Heart left ventricle (tissue), 16 donors: ENCODE data around the gene ANO4. TPM values are rescaled to one million over a fixed set of nuclear protein-coding genes. Genes with fewer than 3 reads are reported as not detected.

Experiments
- ATAC-seq, 4 donors: fragments of 200-7000 bp; cut with Tn5 transposase; one replicate each; pipeline ENCODE4 v1.9.1; 2020 to 2022; ENCODE audit warnings: moderate library complexity in 4 of 4, mild to moderate bottlenecking in 3 of 4, moderate number of reproducible peaks in 1 of 4
- DNase-seq, 5 donors: peaks; one replicate each; pipeline ENCODE4 v3.0.0-alpha.2; 2020
- H3K27ac ChIP-seq, 12 donors: fragments of 200-600 bp; sonication (generic) in 4 of 12; one replicate each; pipeline versions ENCODE4 v1.5.0 to v1.8.0; 2016 to 2022; ENCODE audit warnings: mild to moderate bottlenecking in 2 of 12
- H3K27me3 ChIP-seq, 9 donors: fragments of 200-600 bp; sonication (generic) in 2 of 9; one replicate each; pipeline versions ENCODE4 v1.5.1 to v1.8.0; 2016 to 2022; ENCODE audit warnings: mild to moderate bottlenecking in 3 of 9
- H3K36me3 ChIP-seq, 9 donors: fragments of 200-600 bp; sonication (generic) in 2 of 9; one replicate each; pipeline versions ENCODE4 v1.5.0 to v1.8.0; 2018 to 2022; ENCODE audit warnings: mild to moderate bottlenecking in 2 of 9
- H3K4me1 ChIP-seq, 12 donors: fragments of 200-600 bp; sonication (generic) in 4 of 12; one replicate each; pipeline versions ENCODE4 v1.5.0 to v1.8.0; 2016 to 2022; ENCODE audit warnings: mild to moderate bottlenecking in 3 of 12
- H3K4me3 ChIP-seq, 12 donors: fragments of 200-600 bp; sonication (generic) in 4 of 12; one replicate each; pipeline versions ENCODE4 v1.5.0 to v1.8.0; 2017 to 2022; ENCODE audit warnings: mild to moderate bottlenecking in 9 of 12, moderate library complexity in 4 of 12
- H3K9me3 ChIP-seq, 12 donors: fragments of 200-600 bp; sonication (generic) in 4 of 12; one replicate each; pipeline versions ENCODE4 v1.5.0 to v1.8.0; 2016 to 2022; ENCODE audit warnings: mild to moderate bottlenecking in 1 of 12
- CTCF ChIP-seq, 12 donors: fragments of 200-600 bp; sonication (generic) in 4 of 12; IDR thresholded peaks; one replicate each; pipeline versions ENCODE4 v1.5.0 to v1.8.0; 2018 to 2022; ENCODE audit warnings: antibody characterized with exemption in 12 of 12, mild to moderate bottlenecking in 5 of 12
- POLR2A ChIP-seq, 2 donors: fragments of 450-650 bp; IDR thresholded peaks; one replicate each; pipeline ENCODE4 v1.6.1; 2017; ENCODE audit warnings: antibody characterized with exemption in 2 of 2, mild to moderate bottlenecking in 2 of 2, moderate library complexity in 2 of 2
- WGBS, 4 donors: extraction: QIAGEN DNeasy Blood & Tissue Kit in 2 of 4; methylation state at CpG; one replicate each; pipeline versions ENCODE4 v1.1.5 to v1.1.7; 2013 to 2018; 5-methylcytosine and 5-hydroxymethylcytosine counted together
- intact Hi-C, 10 donors: fragments of 100-400 bp; cut with DNase I; formaldehyde crosslinking; loops; one replicate each; pipeline versions ENCODE4 v1.11.1 to v1.14.2; 2022
- polyA plus RNA-seq, 2 donors: library from polyadenylated mRNA; stranded (reverse); fragments of 200-250 nt; gene quantifications; one replicate each; pipeline ENCODE4 v1.2.3, GENCODE V29; 2013
- total RNA-seq, 9 donors: library from RNA; depleted of rRNA in 2 of 9; stranded (reverse); fragments of >200 nt in 2 of 9; fragmentation: NEBNext Ultra II Directional in 3 of 9; extraction: Animal tissue kit (Norgen Biotek cat#: 25700) in 3 of 9; gene quantifications; one replicate each; pipeline versions ENCODE4 v1.1.0 to v1.2.4, GENCODE V29; 2016 to 2023
- donor health status: ischemic (EF 13 %, LVEDD 7.1; RV severe dilation, severe dysfunction).
- donor health status: healthy with polysubstance abuse.
- donor health status: DM: no; HTN: yes; CAD: no.
- donor health status: DM: no; HTN: no; CAD: no.
- donor health status: ischemic (EF 25% LVEDD 6.9; RV normal size, moderate dysfunction).
- donor health status: ischemic (EF 25% LVEDD 5.7; RV mildly dilated, moderate dysfunction).
- donor health status: healthy.
- donor health status: DM: yes; HTN: yes; CAD: no.
- donor health status: ischemic (EF 35%, LVEDD 5.7; RV mildly dilated, moderate dysfunction).
- donor health status: nonischemic (EF 11% LVEDD 7.7; RV severe dilation, severe dysfunction).
- donor health status: DM: yes; HTN: yes; CAD: no.
- donor health status: PGD.
- donor health status: ischemic (EF 29% LVEDD 5.4; RV normal size, mild dysfunction).
- donor health status: nonischemic (EF 23%, LVEDD 6.1; RV moderate dilation, normal function).

ANO4 gene
- total and polyA plus RNA-seq, 11 donors: 0.05 to 0.50 (median 0.12) TPM; not detected in 6

GRCh38 chr12:100963381-100963780 is 168.8 kb downstream of the ANO4 start:
- Histone ChIP-seq H3K9me3 (no peaks in the 10 kb centered on the region), H3K27me3 (no peaks in the 10 kb centered on the region), H3K27ac (no peak overlapping the region), H3K4me3 (no peak overlapping the region), H3K4me1 (no peaks in the 10 kb centered on the region), H3K36me3 (no peaks in the 10 kb centered on the region)
- ATAC-seq (no peak), DNase-seq (no peak)
- TF ChIP-seq POLR2A (IDR thresholded peaks at IDR 0.05) (no peak), CTCF (IDR thresholded peaks at IDR 0.05) (no peak)
- 46 to 69% (median 53%) methylated on average over 3 of the region's 3 CpGs for WGBS, 4 donors
- intact Hi-C loops: no loop called here

GRCh38 chr12:100964028-100964427 is 169.5 kb downstream of the ANO4 start:
- no peaks in the 10 kb centered on the region for H3K27me3 ChIP-seq
- intact Hi-C loops: no loop called here
- H3K4me3 ChIP-seq: no peak overlapping the region
- H3K9me3 ChIP-seq: no peaks in the 10 kb centered on the region
- ATAC-seq (no peak), DNase-seq (no peak)
- H3K36me3 ChIP-seq: no peaks in the 10 kb centered on the region
- WGBS, 4 donors: 46 to 50% (median 50%) methylated on average over 2 of the region's 2 CpGs
- TF ChIP-seq POLR2A (IDR thresholded peaks at IDR 0.05) (no peak), CTCF (IDR thresholded peaks at IDR 0.05) (no peak)
- H3K27ac ChIP-seq: no peak overlapping the region
- H3K4me1 ChIP-seq: no peaks in the 10 kb centered on the region

- Histone ChIP-seq H3K27ac (no peak overlapping the region), H3K9me3 (no peaks in the 10 kb centered on the region), H3K27me3 (no peaks in the 10 kb centered on the region), H3K36me3 (no peaks in the 10 kb centered on the region), H3K4me3 (no peak overlapping the region), H3K4me1 (no peaks in the 10 kb centered on the region)
- WGBS, 4 donors: 77 to 91% (median 84%) methylated on average over 1 of the region's 1 CpG
- ATAC-seq (no peak), DNase-seq (no peak)
- intact Hi-C loops: no loop called here
- TF ChIP-seq CTCF (IDR thresholded peaks at IDR 0.05) (no peak), POLR2A (IDR thresholded peaks at IDR 0.05) (no peak)
These were observed 172.6 kb downstream of the ANO4 start for GRCh38 chr12:100967189-100967588.

- no peaks in the 10 kb centered on the region for H3K4me1 ChIP-seq
- DNase-seq: no peak
- no peak overlapping the region for H3K27ac ChIP-seq
- 85 to 96% (median 86%) methylated on average over 4 of the region's 4 CpGs for WGBS, 4 donors
- no peak overlapping the region for H3K4me3 ChIP-seq
- TF ChIP-seq POLR2A (IDR thresholded peaks at IDR 0.05) (no peak), CTCF (IDR thresholded peaks at IDR 0.05) (no peak)
- no peaks in the 10 kb centered on the region for H3K27me3 ChIP-seq
- ATAC-seq: no peak
- no peaks in the 10 kb centered on the region for H3K36me3 ChIP-seq
- intact Hi-C loops: no loop called here
- H3K9me3 ChIP-seq: no peaks in the 10 kb centered on the region
These were observed 176.3 kb downstream of the ANO4 start for GRCh38 chr12:100970894-100971293.
